ENCODE measurements around the gene LRRC8E. TPM values are rescaled to one million over a fixed set of nuclear protein-coding genes. Genes with fewer than 3 reads are reported as not detected.

The LRRC8E gene
- polyA plus RNA-seq, 1 donor (not counting 4 experiments of a cell fraction or from before 2014, with no cell fraction given): 13.5 TPM

GRCh38 chr19:7912144-7912696 lies 23.9 kb downstream of the LRRC8E start:
- Histone ChIP-seq H3K27ac (ENCODE audit: control insufficient read depth, insufficient read depth, low read length) (no peak overlapping the region), H3K79me2 (ENCODE audit: control insufficient read depth, insufficient read depth, low read length) (peaks cover 11% of the 10 kb centered on the region), H3K9me1 (ENCODE audit: control insufficient read depth, extremely low read depth, insufficient read depth, low read length) (no peaks in the 10 kb centered on the region), H3K9ac (ENCODE audit: control insufficient read depth, extremely low read depth, insufficient read depth, low read length) (no peak overlapping the region), H2AFZ (ENCODE audit: control insufficient read depth, low read length) (no peak overlapping the region), H3K4me2 (ENCODE audit: control insufficient read depth, extremely low read depth, insufficient read depth, low read depth, low read length) (no peak overlapping the region), H3K27me3 (ENCODE audit: control insufficient read depth, extremely low read depth, insufficient read depth, low read length) (peaks cover 15% of the 10 kb centered on the region), H3K36me3 (ENCODE audit: control insufficient read depth in 2 of 2, extremely low read depth in 1 of 2, insufficient read depth in 2 of 2, low read length in 2 of 2) (peaks cover 7 to 11% of the 10 kb centered on the region in 2 experiments), H3K9me3 (ENCODE audit: control insufficient read depth, low read depth, low read length) (no peaks in the 10 kb centered on the region), H3K4me1 (ENCODE audit: control insufficient read depth, extremely low read depth, insufficient read depth, low read length) (peaks cover 9% of the 10 kb centered on the region), H4K20me1 (ENCODE audit: control insufficient read depth, extremely low read depth, insufficient read depth, low read length) (peaks cover 4% of the 10 kb centered on the region), H3K4me3 (ENCODE audit: control insufficient read depth in 2 of 3, extremely low read depth in 1 of 3, insufficient read depth in 2 of 3, low read depth in 1 of 3, low read length in 3 of 3) (no peak overlapping the region)
- no peak for TF ChIP-seq CTCF (optimal IDR thresholded peaks at IDR 0.05 in 1 of 3, IDR thresholded peaks at IDR 0.05 in 1 of 3, conservative IDR thresholded peaks at IDR 0.05 in 1 of 3; ENCODE audit: extremely low read depth in 1 of 3, insufficient read depth in 2 of 3, low read length in 3 of 3)
- DNase-seq (ENCODE audit: low read depth, low spot score): no peak
- no peak for FAIRE-seq
- dilution Hi-C loops (cut with MboI; ENCODE audit: extremely low pct_ligation_motif_present, low sequenced_read_pairs): no loop called here

- no peaks in the 10 kb centered on the region for H4K20me1 ChIP-seq (ENCODE audit: control insufficient read depth, extremely low read depth, insufficient read depth, low read length)
- H3K9me3 ChIP-seq (ENCODE audit: control insufficient read depth, low read depth, low read length): no peaks in the 10 kb centered on the region
- peaks cover 19% of the 10 kb centered on the region for H3K27me3 ChIP-seq (ENCODE audit: control insufficient read depth, extremely low read depth, insufficient read depth, low read length)
- H3K36me3 ChIP-seq (ENCODE audit: control insufficient read depth in 2 of 2, extremely low read depth in 1 of 2, insufficient read depth in 2 of 2, low read length in 2 of 2): peaks cover 7 to 11% of the 10 kb centered on the region in 2 experiments
- H3K4me1 ChIP-seq (ENCODE audit: control insufficient read depth, extremely low read depth, insufficient read depth, low read length): peaks cover 9% of the 10 kb centered on the region
- peaks cover 4% of the 10 kb centered on the region for H3K79me2 ChIP-seq (ENCODE audit: control insufficient read depth, insufficient read depth, low read length)
- dilution Hi-C loops (cut with MboI; ENCODE audit: extremely low pct_ligation_motif_present, low sequenced_read_pairs): no loop called here
- no peak overlapping the region for H2AFZ ChIP-seq (ENCODE audit: control insufficient read depth, low read length)
- TF ChIP-seq EZH2 (IDR thresholded peaks at IDR 0.05; ENCODE audit: low read length) (no peak), CTCF (optimal IDR thresholded peaks at IDR 0.05 in 1 of 3, IDR thresholded peaks at IDR 0.05 in 1 of 3, conservative IDR thresholded peaks at IDR 0.05 in 1 of 3; ENCODE audit: extremely low read depth in 1 of 3, insufficient read depth in 2 of 3, low read length in 3 of 3) (no peak)
- H3K4me3 ChIP-seq (ENCODE audit: control insufficient read depth in 2 of 3, extremely low read depth in 1 of 3, insufficient read depth in 2 of 3, low read depth in 1 of 3, low read length in 3 of 3): no peak overlapping the region
- no peak for DNase-seq (ENCODE audit: low read depth, low spot score)
- FAIRE-seq: no peak
- no peak overlapping the region for H3K4me2 ChIP-seq (ENCODE audit: control insufficient read depth, extremely low read depth, insufficient read depth, low read depth, low read length)
- H3K9me1 ChIP-seq (ENCODE audit: control insufficient read depth, extremely low read depth, insufficient read depth, low read length): no peaks in the 10 kb centered on the region
- no peak overlapping the region for H3K27ac ChIP-seq (ENCODE audit: control insufficient read depth, insufficient read depth, low read length)
- H3K9ac ChIP-seq (ENCODE audit: control insufficient read depth, extremely low read depth, insufficient read depth, low read length): no peak overlapping the region
These were observed 24.6 kb downstream of the LRRC8E start for GRCh38 chr19:7912697-7913564.

Data from keratinocyte (primary cell).